HFFc6 (cell line): ENCODE results near the gene RBM34. TPM values are rescaled to one million over a fixed set of nuclear protein-coding genes. Genes with fewer than 3 reads are reported as not detected.
A peak's percentile ranks its signal among the peaks of the same experiment; 100 is the strongest.

Experiments used
- DNase-seq: peaks from one replicate; pipeline ENCODE4 v3.0.0-alpha.2; 2018
- H3K27ac Mint-ChIP-seq: 2 replicates; pipeline ENCODE4 v1.8.0; 2020; ENCODE audit warnings: mild to moderate bottlenecking, mixed read lengths
- H3K27me3 Mint-ChIP-seq: 2 replicates; pipeline ENCODE4 v1.8.0; 2021; ENCODE audit warnings: mild to moderate bottlenecking, moderate library complexity, mixed read lengths; ENCODE audit not compliant: insufficient read depth
- H3K36me3 Mint-ChIP-seq: 2 replicates; pipeline ENCODE4 v1.8.0; 2021; ENCODE audit warnings: low read depth, mixed read lengths
- H3K4me1 Mint-ChIP-seq: 2 replicates; pipeline ENCODE4 v1.8.0; 2020; ENCODE audit warnings: low read depth, mixed read lengths
- H3K4me3 Mint-ChIP-seq: 2 replicates; pipeline ENCODE4 v1.8.0; 2020; ENCODE audit warnings: mild to moderate bottlenecking, moderate library complexity, mixed read lengths
- H3K9me3 Mint-ChIP-seq: 2 replicates; pipeline ENCODE4 v1.8.0; 2020; ENCODE audit warnings: mild to moderate bottlenecking, mixed read lengths
- CTCF ChIP-seq: fragments of 200-600 bp; sonication (generic); IDR thresholded peaks from 2 replicates; pipeline ENCODE4 v1.5.0; 2021; ENCODE audit warnings: antibody characterized with exemption, mild to moderate bottlenecking
- total RNA-seq, 6 experiments: library from RNA; stranded (reverse); fragmentation: NEBNext Ultra II Directional; extraction: Animal tissue kit (Norgen Biotek cat#: 25700); gene quantifications; 2 replicates in 1 of 6; 3 replicates in 5 of 6; pipeline ENCODE4 v1.2.3, GENCODE V29; 2021

RBM34 gene
- total RNA-seq, 6 experiments from 2014 or later: 68.6 to 85.2 (median 75.4) TPM

DNA sequence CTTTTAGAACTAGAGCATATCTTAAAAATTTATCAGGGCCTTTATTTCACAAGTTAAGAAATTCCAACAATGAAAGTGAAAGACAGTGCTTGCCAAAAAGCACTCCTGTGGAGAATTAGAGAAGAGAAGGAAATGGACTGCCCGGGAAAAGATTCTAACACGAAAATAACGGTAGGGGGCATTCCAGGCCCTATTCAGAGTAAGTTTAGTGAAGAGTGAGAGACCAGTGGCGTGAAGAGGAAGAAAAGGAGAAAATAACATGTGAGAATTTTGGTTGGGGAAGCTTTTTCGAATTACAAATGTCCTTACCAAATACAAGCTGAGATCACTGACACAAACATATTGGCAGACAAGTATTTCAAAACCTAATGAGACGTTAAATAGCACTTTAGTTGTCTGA lies 38.4 kb upstream of the RBM34 start:
- DNase-seq: peak; percentile 7
- H3K27me3 Mint-ChIP-seq: no peaks in the 10 kb centered on the region; the same call in 1 of the 2 replicates
- H3K4me1 Mint-ChIP-seq: 0 out of 2 replicates have a peak, but pooled peaks cover 7% of the 10 kb centered on the region
- peaks cover 6% of the 10 kb centered on the region; the same call in 1 of the 2 replicates for H3K36me3 Mint-ChIP-seq
- peak; percentile 38; the same call in 1 of the 2 replicates for TF ChIP-seq CTCF
- H3K27ac Mint-ChIP-seq: peak overlapping the region; percentile 38
- no peaks in the 10 kb centered on the region for H3K9me3 Mint-ChIP-seq
- H3K4me3 Mint-ChIP-seq: no peak overlapping the region

DNA sequence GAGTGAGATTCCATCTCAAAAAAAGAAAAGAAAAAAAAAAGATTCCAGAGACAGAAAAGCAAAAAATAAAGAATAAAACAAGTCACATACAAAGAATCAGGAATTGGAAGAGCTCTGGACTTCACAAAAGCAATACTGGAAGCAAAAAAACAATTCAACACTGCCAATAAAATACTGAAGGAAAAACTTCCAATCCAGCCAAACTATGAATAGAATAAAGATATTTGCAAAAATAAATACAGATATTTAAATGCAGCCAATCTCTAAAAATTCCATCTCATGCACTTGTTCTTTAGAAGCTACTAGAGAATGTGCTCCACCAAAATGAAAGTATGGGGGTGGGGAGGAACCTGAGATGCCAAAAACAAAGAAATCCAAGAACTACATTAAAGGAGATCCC lies 29.4 kb upstream of the RBM34 start:
- TF ChIP-seq CTCF: no peak
- Mint-ChIP-seq H3K36me3 (peaks cover 7% of the 10 kb centered on the region), H3K9me3 (no peaks in the 10 kb centered on the region), H3K27ac (no peak overlapping the region), H3K4me3 (no peak overlapping the region), H3K27me3 (no peaks in the 10 kb centered on the region; the same call in 1 of the 2 replicates), H3K4me1 (no peaks in the 10 kb centered on the region)
- no peak for DNase-seq

DNA sequence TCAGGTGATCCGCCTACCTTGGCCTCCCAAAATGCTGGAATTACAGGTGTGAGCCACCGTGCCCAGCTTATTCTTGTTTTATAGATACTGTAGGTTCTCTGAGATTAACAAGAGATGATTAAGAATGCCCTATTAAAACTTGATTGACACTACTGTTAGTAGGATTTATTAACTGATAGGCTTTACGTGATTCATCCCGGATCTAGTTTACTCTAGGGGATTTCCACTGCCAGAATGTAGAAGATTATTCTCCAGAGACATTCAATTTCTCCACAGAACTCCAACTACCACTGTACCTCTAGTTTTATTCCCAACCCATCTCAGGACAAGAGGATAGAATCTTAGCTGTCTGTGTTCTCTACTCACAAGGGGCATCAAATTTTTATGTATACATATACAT lies 26.3 kb upstream of the RBM34 start:
- no peaks in the 10 kb centered on the region for H3K9me3 Mint-ChIP-seq
- no peaks in the 10 kb centered on the region for H3K4me1 Mint-ChIP-seq
- no peak for DNase-seq
- H3K27me3 Mint-ChIP-seq: no peaks in the 10 kb centered on the region
- no peak for TF ChIP-seq CTCF
- H3K36me3 Mint-ChIP-seq: peaks cover 10% of the 10 kb centered on the region
- H3K4me3 Mint-ChIP-seq: no peak overlapping the region
- H3K27ac Mint-ChIP-seq: no peak overlapping the region

- Mint-ChIP-seq H3K27ac (no peak overlapping the region), H3K4me3 (no peak overlapping the region), H3K9me3 (no peaks in the 10 kb centered on the region), H3K4me1 (no peaks in the 10 kb centered on the region), H3K36me3 (peaks cover 7% of the 10 kb centered on the region), H3K27me3 (no peaks in the 10 kb centered on the region)
- no peak for DNase-seq
- no peak for TF ChIP-seq CTCF
These were observed 20.7 kb upstream of the RBM34 start for GRCh38 chr1:235181561-235182245.

DNA sequence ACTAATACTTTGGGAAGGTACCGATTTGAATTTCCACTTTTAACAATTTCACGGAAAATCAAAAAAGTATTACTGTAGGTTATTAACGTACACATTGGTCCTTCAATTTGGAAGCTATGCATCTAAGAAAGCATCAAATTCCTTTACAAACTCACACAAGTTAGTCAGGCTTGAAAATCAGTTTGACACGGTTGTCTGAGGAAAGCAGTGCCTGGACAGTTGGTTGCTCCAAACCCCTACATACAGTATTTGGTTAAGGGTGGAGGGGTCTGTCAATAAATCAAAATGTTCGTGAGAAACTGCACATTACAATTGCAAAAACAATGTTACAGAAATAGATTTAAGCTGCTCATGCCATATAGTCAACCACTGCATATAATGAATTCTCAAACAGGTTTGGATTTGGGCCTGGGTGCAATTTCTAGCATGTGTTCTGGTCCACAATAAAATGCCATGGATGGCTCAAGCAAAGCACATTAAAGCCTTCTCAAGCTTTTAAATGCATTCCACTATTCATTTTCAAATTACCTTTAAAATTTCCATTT lies 19.9 kb upstream of the RBM34 start:
- no peak for TF ChIP-seq CTCF
- Mint-ChIP-seq H3K4me3 (no peak overlapping the region), H3K27ac (no peak overlapping the region), H3K9me3 (no peaks in the 10 kb centered on the region), H3K4me1 (no peaks in the 10 kb centered on the region), H3K27me3 (no peaks in the 10 kb centered on the region), H3K36me3 (peaks cover 7% of the 10 kb centered on the region)
- DNase-seq: no peak
